ENCODE results near the gene GEMIN7. TPM values are rescaled to one million over a fixed set of nuclear protein-coding genes. Genes with fewer than 3 reads are reported as not detected.

Gene GEMIN7
- total and polyA plus RNA-seq, 2 of the 4 experiments (the other 2 are of a cell fraction): 27.2 to 53.0 TPM

GRCh38 chr19:45101806-45102205 is 22.7 kb downstream of the GEMIN7 start:
- dilution Hi-C loops (cut with HindIII; ENCODE audit: low sequenced_read_pairs, unreplicated experiment): no loop called here
- H2AFZ ChIP-seq (replicated peaks; ENCODE audit: low read length, poor library complexity): no peak overlapping the region

More at GRCh38 chr19:45101806-45102205, 22.7 kb downstream of the GEMIN7 start:
- POLR2A ChIA-PET (ENCODE audit: unreplicated experiment): no interaction called here
- no peak overlapping the region for H3K27ac ChIP-seq (ENCODE audit: insufficient read depth, low read length)
- H3K4ac ChIP-seq (ENCODE audit: low read depth, low read length): no peak overlapping the region
- H3K18ac ChIP-seq (ENCODE audit: low read depth, low read length): no peak overlapping the region
- H4K20me1 ChIP-seq (ENCODE audit: insufficient read depth, low read length): peaks cover 93% of the 10 kb centered on the region
- H3K27me3 ChIP-seq (ENCODE audit: control insufficient read depth, insufficient read depth, low read length): no peaks in the 10 kb centered on the region
- DNase-seq (no peak), ATAC-seq (ENCODE audit: low read depth) (no peak)
- no peak overlapping the region for H2BK5ac ChIP-seq (ENCODE audit: low read depth, low read length, poor library complexity, severe bottlenecking)
- intact Hi-C loops (cut with micrococcal nuclease): no loop called here
- H3K79me1 ChIP-seq (ENCODE audit: low read depth in 1 of 2, low read length in 2 of 2): peaks cover 31 to 95% of the 10 kb centered on the region in 2 experiments
- peaks cover 52% of the 10 kb centered on the region for H3K9me1 ChIP-seq (ENCODE audit: insufficient read depth, low read length)
- WGBS, 2 experiments (ENCODE audit: extremely low coverage in 2 of 2, insufficient read length in 1 of 2): 88% methylated on average over 4 of the region's 8 CpGs; no CpG with 5 or more reads in 1 of the 2 experiments
- H3K14ac ChIP-seq (replicated peaks; ENCODE audit: low read depth, low read length): no peak overlapping the region
- H2AK9ac ChIP-seq (replicated peaks; ENCODE audit: low read depth, low read length, poor library complexity): no peak overlapping the region
- CTCF ChIA-PET: no interaction called here
- no peak overlapping the region for H4K8ac ChIP-seq (ENCODE audit: low read depth in 2 of 2, low read length in 2 of 2)
- H4K5ac ChIP-seq (ENCODE audit: low read depth, low read length): no peak overlapping the region
- H3K56ac ChIP-seq (ENCODE audit: extremely low read depth, insufficient read depth, low read length): no peak overlapping the region
- peaks cover 39% of the 10 kb centered on the region for H3K4me1 ChIP-seq (ENCODE audit: control insufficient read depth, insufficient read depth, low read length)
- TF ChIP-seq RCOR1 (IDR thresholded peaks at IDR 0.05; ENCODE audit: insufficient replicate concordance, low read length) (no peak), RFX5 (IDR thresholded peaks at IDR 0.05; ENCODE audit: low read depth, low read length) (no peak), CTCF (conservative IDR thresholded peaks at IDR 0.05; ENCODE audit: low read depth, low read length) (no peak), MXI1 (IDR thresholded peaks at IDR 0.05; ENCODE audit: borderline replicate concordance, low read depth, low read length) (no peak), POLR2A (IDR thresholded peaks at IDR 0.05; ENCODE audit: low read depth, low read length) (no peak), CHD1 (IDR thresholded peaks at IDR 0.05; ENCODE audit: low read depth, low read length) (no peak), BHLHE40 (IDR thresholded peaks at IDR 0.05; ENCODE audit: low read depth, low read length) (no peak), USF2 (IDR thresholded peaks at IDR 0.05; ENCODE audit: low read depth, low read length) (no peak), CEBPB (IDR thresholded peaks at IDR 0.05; ENCODE audit: low read depth, low read length) (no peak), RAD21 (IDR thresholded peaks at IDR 0.05; ENCODE audit: low read length) (no peak), MAZ (IDR thresholded peaks at IDR 0.05; ENCODE audit: borderline replicate concordance, low read depth, low read length) (no peak), FOS (IDR thresholded peaks at IDR 0.05; ENCODE audit: low read depth, low read length) (no peak), SMC3 (IDR thresholded peaks at IDR 0.05; ENCODE audit: low read depth, low read length) (no peak), MAFK (IDR thresholded peaks at IDR 0.05; ENCODE audit: low read depth, low read length) (no peak), ELK1 (IDR thresholded peaks at IDR 0.05; ENCODE audit: borderline replicate concordance, low read depth, low read length) (no peak), NFE2L2 (IDR thresholded peaks at IDR 0.05; ENCODE audit: low read depth, low read length) (no peak)
- H3K36me3 ChIP-seq (ENCODE audit: control insufficient read depth, insufficient read depth, low read length): 0 out of 2 replicates have a peak, but pooled peaks cover 1% of the 10 kb centered on the region
- no peak overlapping the region for H2BK120ac ChIP-seq (ENCODE audit: low read depth, low read length)
- H3K9me3 ChIP-seq (ENCODE audit: control insufficient read depth, insufficient read depth, low read length): no peaks in the 10 kb centered on the region
- no peak overlapping the region for H2BK15ac ChIP-seq (ENCODE audit: low read depth, low read length)
- BruUV-seq (replicated peaks): no TSS peak
- no peak overlapping the region for H2AK5ac ChIP-seq (ENCODE audit: low read depth, low read length)
- H3K4me2 ChIP-seq (ENCODE audit: low read depth, low read length): no peak overlapping the region
- H4K91ac ChIP-seq (ENCODE audit: insufficient read depth, low read depth, low read length): no peak overlapping the region
- no peak overlapping the region for H3K23ac ChIP-seq (ENCODE audit: low read depth, low read length)
- no peak overlapping the region for H3K9ac ChIP-seq (ENCODE audit: low read depth, low read length)
- H2BK20ac ChIP-seq (ENCODE audit: low read depth, low read length): no peak overlapping the region
- no peak overlapping the region for H3K4me3 ChIP-seq (ENCODE audit: insufficient read depth, low read depth, low read length)
- in situ Hi-C loops (cut with MboI; ENCODE audit: low sequenced_read_pairs): no loop called here
